ENCODE measurements around the gene LCOR.
"Not testable (repeated sequence)": the region's sequence is repeated elsewhere in the genome, so short reads cannot be mapped to it uniquely, and the experiment has no call there.

Gene LCOR
- total RNA-seq = 96.5 to 291 (median 157) reads per million in 17 experiments

GRCh38 chr10:96831867-96832720 is at the start of gene LCOR:
LCOR (plus strand) TSS chr10:96832298; CDS start chr10:96949058, 116,760 bp downstream.
- peak; percentile 90 to 97 (median 95) for DNase-seq

- no peak for DNase-seq
Measured at GRCh38 chr10:96784253-96784652, 47.8 kb upstream of the LCOR start.

- DNase-seq = no peak
Measured at GRCh38 chr10:96789571-96790108, 42.5 kb upstream of the LCOR start.

GRCh38 chr10:96791902-96792301 is 40.2 kb upstream of the LCOR start:
- no peak for DNase-seq

GRCh38 chr10:96794836-96795733 is 37.0 kb upstream of the LCOR start:
- DNase-seq = no peak

GRCh38 chr10:96797485-96797884 is 34.6 kb upstream of the LCOR start:
- DNase-seq = no peak

- DNase-seq = no peak
Measured at GRCh38 chr10:96803288-96803664, 28.8 kb upstream of the LCOR start.

- DNase-seq = no peak
Measured at GRCh38 chr10:96814264-96814663, 17.8 kb upstream of the LCOR start.

GRCh38 chr10:96818971-96819370 is 13.1 kb upstream of the LCOR start:
- DNase-seq = not testable (repeated sequence)

- no peak for DNase-seq
Measured at GRCh38 chr10:96820765-96821164, 11.3 kb upstream of the LCOR start.

GRCh38 chr10:96826438-96826837 is 5.7 kb upstream of the LCOR start:
- DNase-seq = peak in 3 of 4 experiments; percentile 14 to 33 (median 18)

GRCh38 chr10:96828609-96829008 is 3.5 kb upstream of the LCOR start:
- DNase-seq = no peak

- no peak for DNase-seq
Measured at GRCh38 chr10:96829029-96829773, 2.9 kb upstream of the LCOR start.

- peak; percentile 65 to 77 (median 76) for DNase-seq
Measured at GRCh38 chr10:96830511-96831199, 1.4 kb upstream of the LCOR start.

GRCh38 chr10:96831200-96831866 is 765 bp upstream of the LCOR start:
- peak in 2 of 4 experiments; percentile 8 to 17 for DNase-seq

GRCh38 chr10:96832721-96833219 is 672 bp downstream of the LCOR start:
- peak; percentile 91 to 96 (median 94) for DNase-seq

- peak; percentile 37 to 59 (median 46) for DNase-seq
Measured at GRCh38 chr10:96833220-96834001, 1.3 kb downstream of the LCOR start.

- no peak for DNase-seq
Measured at GRCh38 chr10:96834120-96834519, 2.0 kb downstream of the LCOR start.

GRCh38 chr10:96835899-96836298 is 3.8 kb downstream of the LCOR start:
- peak in 3 of 4 experiments; percentile 22 to 61 (median 46) for DNase-seq

- no peak for DNase-seq
Measured at GRCh38 chr10:96838529-96838928, 6.4 kb downstream of the LCOR start.

Measured in suppressor macrophage (primary cell).